Measurements from ENCODE around the gene ACTN2.

The ACTN2 gene

GRCh38 chr1:236692128-236692527 lies 5.8 kb downstream of the ACTN2 start:
- no peak for DNase-seq

DNA sequence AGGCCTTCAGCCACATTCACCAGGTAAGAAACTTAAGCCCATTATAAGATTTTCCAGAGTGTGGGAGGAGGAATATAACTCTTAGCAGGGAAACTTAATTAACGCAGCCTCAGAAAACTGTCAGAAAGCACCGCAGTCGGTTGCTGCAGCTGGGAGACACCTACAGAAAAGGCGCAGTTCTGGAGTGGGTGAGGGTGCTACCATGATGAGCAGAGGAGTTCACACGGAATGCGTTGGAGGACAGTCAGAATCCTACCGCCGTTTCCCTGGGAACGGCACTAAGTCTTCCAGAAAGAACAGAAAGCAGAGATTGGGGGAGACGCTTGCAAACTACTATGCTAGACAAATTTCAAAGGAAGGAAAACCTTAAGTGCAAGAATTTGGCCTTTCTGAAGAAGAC lies 6.4 kb downstream of the ACTN2 start:
- DNase-seq: no peak

GRCh38 chr1:236699366-236699765 lies 13.1 kb downstream of the ACTN2 start:
- DNase-seq: no peak

DNA sequence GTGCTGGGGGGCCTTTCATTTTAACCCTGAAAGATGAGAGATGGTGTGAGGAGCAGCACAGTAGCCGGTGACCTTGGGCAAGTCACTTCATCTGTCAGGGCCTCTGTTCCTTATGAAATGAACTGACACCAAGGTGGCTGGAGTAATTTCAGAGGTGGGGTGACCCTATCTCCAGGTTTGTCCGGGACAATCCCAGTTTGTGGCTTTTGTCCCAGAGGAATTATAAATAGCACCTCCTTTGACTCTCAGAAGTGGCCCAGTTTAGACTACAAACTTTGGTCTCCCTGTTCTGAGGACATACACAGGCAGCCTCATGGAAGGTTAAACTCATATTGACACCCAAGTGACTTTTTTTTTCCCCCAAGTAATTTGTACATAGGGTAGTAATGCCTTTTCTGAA lies 14.6 kb downstream of the ACTN2 start:
- no peak for DNase-seq

DNA sequence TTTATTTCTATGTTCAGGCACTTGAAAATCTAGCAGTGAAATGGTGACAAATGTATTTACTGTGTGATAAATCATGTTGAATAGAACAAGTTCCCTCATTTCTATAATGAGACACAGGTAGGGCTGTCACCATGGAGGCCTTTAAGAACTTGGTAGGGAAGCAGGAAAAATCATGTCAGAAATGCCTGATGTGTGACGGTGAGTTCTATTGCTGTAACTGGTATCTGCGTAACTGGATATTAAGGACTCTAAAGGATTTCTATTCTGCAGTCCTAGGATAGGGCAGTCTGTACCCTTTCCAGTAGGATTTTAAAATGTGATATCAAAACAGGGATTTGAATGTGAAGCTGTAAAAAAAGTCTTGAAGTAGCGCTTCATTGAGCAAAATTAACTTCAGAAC lies 15.5 kb downstream of the ACTN2 start:
- DNase-seq: no peak

- DNase-seq: no peak
Measured at GRCh38 chr1:236702791-236703394, 16.6 kb downstream of the ACTN2 start.

- no peak for DNase-seq
Measured at GRCh38 chr1:236705771-236706170, 19.5 kb downstream of the ACTN2 start.

DNA sequence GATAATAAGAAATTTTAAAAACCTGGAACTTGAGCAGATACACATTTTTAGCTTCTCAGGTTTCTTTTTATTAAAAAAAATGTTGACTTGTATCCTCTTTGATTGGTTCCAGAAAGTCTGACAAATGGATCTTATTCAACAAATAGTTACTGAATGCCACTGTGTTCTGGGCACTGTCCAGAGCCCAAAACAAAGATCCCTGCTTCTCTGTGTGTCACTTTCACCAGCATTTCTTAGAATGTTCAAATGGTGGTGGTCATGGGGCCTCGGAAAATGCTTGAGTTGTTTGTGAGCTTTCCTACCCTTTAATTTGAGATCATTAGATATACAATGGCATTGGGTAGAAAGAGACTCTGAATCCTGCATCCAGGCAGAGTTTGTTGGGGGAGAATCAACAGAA lies 19.9 kb downstream of the ACTN2 start:
- no peak for DNase-seq

GRCh38 chr1:236710328-236710892 lies 24.1 kb downstream of the ACTN2 start:
- DNase-seq: no peak

DNA sequence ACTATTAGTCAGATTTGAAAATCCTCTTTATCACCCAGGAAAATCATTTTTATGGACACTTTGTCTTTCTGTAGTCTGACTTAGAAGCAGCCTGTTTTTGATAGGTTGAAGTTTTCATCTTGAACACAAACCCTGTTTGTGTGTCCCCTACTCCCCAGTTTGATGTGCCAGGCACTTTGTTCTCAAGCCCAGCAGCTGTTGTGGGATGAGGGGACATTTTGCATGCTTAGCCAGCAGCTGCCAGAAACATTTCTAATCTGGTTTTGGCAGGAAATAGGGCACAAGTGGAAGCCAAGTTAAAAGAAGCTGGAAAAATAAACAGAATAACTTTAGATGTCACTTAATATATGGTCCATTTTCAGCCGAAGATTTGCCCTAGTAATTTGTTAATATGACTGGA lies 29.9 kb downstream of the ACTN2 start:
- DNase-seq: no peak

GRCh38 chr1:236717811-236718210 lies 31.5 kb downstream of the ACTN2 start:
- no peak for DNase-seq

- no peak for DNase-seq
Measured at GRCh38 chr1:236718328-236718727, 32.0 kb downstream of the ACTN2 start.

GRCh38 chr1:236720206-236720605 lies 33.9 kb downstream of the ACTN2 start:
- no peak for DNase-seq

GRCh38 chr1:236720611-236721010 lies 34.3 kb downstream of the ACTN2 start:
- DNase-seq: no peak

DNA sequence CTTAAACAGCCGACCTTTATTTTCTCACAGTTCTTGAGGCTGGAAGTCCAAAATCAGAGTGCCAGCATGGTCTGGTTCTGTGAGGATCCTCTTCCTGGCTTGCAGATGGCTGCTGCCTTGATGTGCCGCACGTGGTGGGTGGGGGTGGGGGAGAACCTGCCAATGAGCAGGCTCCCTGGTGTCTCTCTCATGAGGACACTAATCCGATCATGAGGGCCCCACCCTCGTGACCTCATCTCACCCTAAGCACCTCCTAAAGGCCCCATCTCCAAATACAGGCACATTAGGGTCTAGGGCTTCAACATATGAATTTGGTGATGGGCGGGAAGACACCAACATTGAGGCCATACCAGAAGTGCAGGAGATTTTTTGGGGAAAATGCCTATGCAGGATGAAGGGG lies 37.8 kb downstream of the ACTN2 start:
- no peak for DNase-seq

DNA sequence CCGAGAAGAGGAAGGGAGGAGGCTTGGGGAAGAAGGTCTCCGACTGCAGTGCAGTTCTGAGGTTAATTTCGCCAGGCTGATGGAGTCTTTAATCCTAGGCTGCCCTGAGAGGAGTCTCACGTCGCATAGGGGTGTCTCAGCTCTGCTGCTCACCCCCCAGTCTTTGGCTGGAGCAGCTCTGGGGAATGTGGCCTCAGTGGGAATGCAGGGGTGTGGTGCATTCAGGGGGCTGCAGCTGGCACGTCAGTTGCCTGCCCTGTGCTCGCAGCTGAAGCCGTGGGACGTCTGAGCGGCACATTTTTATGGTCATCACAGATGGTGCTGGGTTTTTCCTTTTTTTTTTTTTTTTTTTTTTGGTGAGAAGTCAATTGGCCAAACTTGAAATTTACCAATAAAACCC lies 38.2 kb downstream of the ACTN2 start:
- no peak for DNase-seq

GRCh38 chr1:236725668-236726067 lies 39.4 kb downstream of the ACTN2 start:
- DNase-seq: no peak

GRCh38 chr1:236727521-236727920 lies 41.2 kb downstream of the ACTN2 start:
- no peak for DNase-seq

DNA sequence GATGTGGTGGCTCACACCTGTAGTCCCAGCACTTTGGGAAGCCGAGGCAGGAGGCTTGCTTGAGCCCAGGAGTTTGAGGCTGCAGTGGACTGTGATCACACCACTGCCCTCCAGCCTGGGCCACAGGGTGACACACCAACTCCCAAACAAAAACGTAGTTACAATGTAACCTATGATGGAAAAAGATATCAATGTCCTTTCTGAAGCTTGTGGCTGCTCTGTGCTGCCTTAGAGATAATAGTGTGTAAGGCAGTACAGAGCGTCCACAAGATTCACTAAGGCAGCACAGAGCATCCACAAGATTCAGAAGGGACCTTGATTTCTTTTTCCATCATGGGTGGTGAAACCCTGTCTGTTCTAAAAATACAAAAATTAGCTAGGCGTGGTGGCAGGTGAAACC lies 42.5 kb downstream of the ACTN2 start:
- no peak for DNase-seq

DNA sequence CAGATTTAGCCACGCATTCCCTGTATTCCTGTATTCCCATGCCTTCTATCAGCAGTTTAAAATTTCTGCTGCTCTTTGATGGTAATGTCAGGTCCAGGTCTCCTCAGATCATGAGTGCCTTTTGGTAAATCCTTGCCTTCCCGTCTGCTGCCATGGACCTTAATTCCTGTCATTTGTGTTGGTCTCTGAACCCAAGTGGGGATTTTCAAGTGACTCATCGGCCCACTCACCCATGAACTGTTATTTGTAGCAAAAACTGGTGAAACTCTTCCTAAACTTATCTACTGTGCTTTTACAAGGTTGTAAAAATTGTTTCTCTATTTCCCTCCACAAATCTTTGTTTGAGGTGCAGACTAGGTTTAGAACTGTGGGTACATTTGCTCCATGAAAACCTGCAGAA lies 47.4 kb downstream of the ACTN2 start:
- no peak for DNase-seq

DNA sequence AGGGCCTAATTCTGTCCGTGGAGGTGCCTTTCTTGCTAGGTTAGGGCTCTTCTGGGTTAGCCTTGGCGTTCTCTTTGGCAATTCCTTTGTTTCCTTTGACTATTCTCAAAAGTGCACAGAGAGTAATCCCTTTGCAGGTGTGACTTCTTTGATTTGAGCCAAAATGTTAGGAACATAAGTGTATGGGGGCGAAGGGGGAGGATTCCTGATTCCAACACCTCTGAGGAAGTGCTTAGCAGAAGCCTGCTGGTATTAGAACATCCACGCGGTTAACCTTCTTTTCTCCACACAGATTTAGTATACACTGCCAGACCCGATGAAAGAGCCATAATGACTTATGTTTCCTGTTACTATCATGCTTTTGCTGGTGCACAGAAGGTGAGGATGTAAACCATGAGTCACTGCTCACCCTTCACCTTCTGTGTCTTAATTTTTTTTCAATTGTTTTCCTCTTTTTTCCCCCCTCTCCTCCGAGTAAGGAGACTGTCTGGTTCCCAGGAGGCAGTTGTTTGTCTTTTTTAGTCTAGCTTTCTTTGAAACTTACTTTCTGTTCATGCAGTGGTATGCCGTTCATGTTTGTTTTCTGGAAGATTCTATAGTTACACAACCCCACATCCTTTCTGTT lies 48.0 kb downstream of the ACTN2 start:
- no peak for DNase-seq

DNA sequence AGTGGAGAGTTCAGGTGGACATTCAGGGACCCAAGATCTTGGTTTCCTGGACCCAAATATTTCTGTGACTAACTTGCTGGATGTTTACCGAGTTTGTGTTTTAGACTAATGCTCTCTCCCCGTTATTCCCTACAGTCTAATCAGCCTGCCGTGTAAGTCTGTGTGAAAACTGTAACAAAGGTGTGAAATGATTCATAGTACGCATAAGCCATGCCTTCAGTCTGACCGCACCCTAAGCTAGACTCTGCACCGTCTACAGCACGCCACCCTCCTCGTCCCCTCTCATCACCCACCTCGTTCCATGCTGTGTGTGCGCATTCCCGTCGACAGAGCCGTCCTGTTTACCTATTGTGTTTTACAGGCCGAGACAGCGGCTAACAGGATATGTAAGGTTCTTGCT lies 50.5 kb downstream of the ACTN2 start:
- DNase-seq: no peak

- DNase-seq: no peak
Measured at GRCh38 chr1:236741753-236742152, 55.5 kb downstream of the ACTN2 start.

DNA sequence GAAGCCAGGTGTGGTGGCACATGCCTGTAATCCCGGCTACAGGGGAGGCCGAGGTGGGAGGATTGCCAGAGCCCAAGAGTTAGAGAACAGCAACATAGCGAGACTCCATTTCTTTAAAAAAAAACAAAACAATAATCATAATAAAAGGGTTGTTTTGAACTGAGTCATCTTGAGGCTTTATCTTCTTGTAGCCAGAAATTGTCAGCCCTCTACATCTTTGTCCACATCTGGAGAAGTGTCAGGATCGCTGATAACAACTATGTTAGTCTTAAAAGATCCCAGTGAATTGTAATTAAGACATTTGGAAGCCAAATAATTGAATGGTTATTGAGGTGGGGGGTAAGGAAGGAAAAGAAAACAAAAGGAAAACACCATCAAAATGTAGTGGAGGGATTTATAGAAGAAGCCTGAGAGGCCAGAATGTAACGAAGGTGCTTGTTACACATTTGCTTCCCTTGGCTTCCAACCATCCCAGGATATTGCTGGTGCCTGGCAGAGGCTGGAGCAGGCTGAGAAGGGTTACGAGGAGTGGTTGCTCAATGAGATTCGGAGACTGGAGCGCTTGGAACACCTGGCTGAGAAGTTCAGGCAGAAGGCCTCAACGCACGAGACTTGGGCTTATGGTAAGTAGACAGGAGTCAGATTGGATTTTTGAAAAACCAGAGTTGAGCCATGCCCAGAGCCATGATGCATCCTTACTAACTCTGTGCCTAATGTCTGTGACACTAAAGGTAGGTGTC lies 56.3 kb downstream of the ACTN2 start:
- no peak for DNase-seq
